ENCODE data around the gene SMAD2.
"Not testable (repeated sequence)": the region's sequence is repeated elsewhere in the genome, so short reads cannot be mapped to it uniquely, and the experiment has no call there.

SMAD2 gene

DNA sequence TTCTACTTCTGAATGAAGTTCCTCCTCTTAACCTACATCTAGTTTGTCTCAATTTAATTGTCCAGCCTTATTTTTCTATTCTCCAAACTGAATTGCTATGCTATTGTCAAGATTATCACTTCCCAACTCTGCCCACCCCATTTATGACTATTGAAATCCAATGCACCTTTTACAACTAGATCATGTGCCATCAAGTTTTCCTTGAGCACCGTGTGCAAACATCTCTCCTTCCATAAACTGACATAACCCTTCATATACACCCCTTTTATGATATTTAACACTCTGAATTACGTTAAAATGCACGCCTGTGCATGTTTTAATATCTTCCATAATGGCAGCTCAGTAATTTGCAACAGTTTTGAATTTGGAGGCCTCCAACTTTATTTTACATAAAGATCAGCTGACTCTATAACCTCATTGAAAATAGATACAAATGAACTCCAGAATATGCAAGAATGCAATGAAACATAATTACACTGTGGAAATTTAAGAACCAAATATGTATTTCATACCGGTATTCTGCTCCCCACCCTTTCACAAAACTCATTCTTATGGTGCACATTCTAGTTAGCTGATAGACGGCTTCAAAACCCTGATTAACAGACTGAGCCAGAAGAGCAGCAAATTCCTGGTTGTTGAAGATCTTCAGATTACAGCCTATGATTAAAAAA, 85.5 kb downstream of the SMAD2 start:
- no peak for DNase-seq (ENCODE audit: low read depth, low spot score)

GRCh38 chr18:47842836-47843235, 87.6 kb downstream of the SMAD2 start:
- DNase-seq (ENCODE audit: low read depth, low spot score): no peak

GRCh38 chr18:47838396-47838795, 92.1 kb downstream of the SMAD2 start:
- no peak for DNase-seq (ENCODE audit: low read depth, low spot score)

DNA sequence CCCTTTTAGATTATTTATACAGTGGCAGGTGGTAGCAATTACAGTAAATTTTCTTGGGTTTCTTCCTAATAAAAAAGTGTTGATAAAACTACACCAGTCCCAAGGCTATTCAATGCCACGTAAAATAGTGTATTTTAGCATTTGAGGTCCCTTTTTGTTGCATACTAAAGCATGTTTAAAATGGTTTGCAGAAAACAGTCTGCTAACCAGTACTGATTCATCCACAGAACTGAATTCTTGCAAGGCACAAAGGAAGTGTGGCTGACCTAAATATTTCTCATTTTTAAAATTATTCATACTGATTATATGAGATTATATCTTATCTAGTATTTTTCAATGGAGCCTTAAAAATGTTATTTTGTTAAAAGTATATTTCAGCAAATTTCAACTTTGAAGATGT, 98.1 kb downstream of the SMAD2 start:
- peak; percentile 14 for DNase-seq (ENCODE audit: low read depth, low spot score)

GRCh38 chr18:47831351-47831750, 99.1 kb downstream of the SMAD2 start:
- no peak for DNase-seq (ENCODE audit: low read depth, low spot score)

- no peak for DNase-seq (ENCODE audit: low read depth, low spot score)
Measured at GRCh38 chr18:47830772-47831171, 99.7 kb downstream of the SMAD2 start.

DNA sequence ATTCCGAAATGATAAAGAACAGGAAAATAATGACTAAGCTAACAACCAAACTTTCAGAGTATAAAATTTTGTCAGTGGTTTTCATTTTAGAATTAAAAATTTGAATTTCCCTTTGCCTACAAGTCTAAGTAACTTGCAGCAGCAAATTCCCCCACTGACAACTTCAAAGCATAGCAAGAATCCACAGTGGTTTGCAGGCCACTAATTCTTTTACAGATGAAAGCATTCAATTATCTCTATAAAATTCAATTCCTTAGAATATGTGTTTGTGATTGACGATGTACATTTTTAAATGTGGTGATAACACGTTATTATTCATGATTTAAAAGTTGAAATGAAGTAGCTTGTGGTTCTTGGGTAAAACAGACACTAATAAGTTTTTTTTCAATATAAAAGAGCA, 100.6 kb downstream of the SMAD2 start:
- peak; percentile 50 for DNase-seq (ENCODE audit: low read depth, low spot score)

DNA sequence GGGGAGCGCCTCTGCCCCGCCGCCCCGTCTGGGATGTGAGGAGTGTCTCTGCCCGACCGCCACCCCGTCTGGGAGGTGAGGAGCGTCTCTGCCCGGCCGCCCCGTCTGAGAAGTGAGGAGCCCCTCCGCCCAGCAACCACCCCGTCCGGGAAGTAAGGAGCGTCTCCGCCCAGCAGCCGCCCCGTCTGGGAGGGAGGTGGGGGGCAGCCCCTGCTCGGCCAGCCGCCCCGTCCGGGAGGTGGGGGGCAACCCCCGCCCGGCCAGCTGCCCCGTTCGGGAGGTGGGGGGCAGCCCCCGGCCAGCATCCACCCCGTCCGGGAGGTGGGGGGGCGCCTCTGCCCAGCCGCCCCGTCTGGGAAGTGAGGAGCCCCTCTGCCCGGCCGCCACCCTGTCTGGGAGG, 102.4 kb downstream of the SMAD2 start:
- not testable (repeated sequence) for DNase-seq (ENCODE audit: low read depth, low spot score)

- no peak for DNase-seq (ENCODE audit: low read depth, low spot score)
Measured at GRCh38 chr18:47826157-47827074, 104.0 kb downstream of the SMAD2 start.

GRCh38 chr18:47821314-47821713, 109.1 kb downstream of the SMAD2 start:
- no peak for DNase-seq (ENCODE audit: low read depth, low spot score)

DNA sequence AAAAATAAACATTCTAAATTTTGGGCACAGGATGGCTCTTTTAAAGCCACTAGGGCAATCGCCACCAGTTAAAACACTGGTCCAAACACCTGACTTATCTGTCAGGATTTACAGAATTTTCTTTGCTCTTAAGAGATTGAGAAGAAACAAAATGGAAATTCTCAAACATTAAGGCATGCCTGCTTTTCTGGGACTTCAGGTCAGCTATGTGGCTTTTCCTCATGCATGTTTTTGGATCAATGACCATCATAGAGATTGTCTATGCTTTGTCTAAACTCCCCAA, 112.7 kb downstream of the SMAD2 start:
- no peak for DNase-seq (ENCODE audit: low read depth, low spot score)

DNA sequence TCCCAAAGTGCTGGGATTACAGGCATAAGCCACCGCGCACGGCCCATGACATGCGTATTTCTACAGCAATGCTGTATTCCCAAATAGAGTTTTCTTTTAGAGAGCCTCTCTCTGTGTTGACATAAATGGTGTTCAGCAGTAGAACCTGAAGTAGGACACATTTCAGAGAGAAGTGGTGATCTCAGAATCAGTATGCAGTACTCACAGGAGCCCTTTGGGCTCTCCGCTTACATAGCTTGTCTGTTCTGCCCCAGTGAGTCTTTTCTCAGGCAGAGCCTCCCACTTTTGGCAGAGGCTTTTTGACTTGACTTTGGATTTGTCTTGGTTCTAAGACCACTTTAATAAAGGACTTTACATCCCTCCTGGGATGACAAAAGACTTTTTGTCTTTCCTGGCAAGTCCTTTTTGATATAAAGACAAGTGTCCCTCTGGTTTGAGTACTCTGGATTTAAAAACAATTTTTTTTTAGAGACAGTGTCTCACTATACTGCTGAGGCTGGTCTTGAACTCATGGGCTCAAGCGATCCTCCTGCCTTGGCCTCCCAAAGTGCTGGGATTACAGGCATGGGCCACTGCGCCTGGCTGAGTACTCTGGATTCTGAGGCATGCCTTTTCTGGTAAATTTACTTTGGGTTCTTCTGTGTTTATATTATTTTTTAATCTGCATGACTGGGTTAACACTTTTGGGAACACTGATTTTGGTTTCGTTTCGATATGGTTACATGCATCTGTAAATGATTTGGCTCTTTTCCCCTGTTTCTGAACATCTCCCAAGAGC, 113.3 kb downstream of the SMAD2 start:
- DNase-seq (ENCODE audit: low read depth, low spot score): peak; percentile 24

DNA sequence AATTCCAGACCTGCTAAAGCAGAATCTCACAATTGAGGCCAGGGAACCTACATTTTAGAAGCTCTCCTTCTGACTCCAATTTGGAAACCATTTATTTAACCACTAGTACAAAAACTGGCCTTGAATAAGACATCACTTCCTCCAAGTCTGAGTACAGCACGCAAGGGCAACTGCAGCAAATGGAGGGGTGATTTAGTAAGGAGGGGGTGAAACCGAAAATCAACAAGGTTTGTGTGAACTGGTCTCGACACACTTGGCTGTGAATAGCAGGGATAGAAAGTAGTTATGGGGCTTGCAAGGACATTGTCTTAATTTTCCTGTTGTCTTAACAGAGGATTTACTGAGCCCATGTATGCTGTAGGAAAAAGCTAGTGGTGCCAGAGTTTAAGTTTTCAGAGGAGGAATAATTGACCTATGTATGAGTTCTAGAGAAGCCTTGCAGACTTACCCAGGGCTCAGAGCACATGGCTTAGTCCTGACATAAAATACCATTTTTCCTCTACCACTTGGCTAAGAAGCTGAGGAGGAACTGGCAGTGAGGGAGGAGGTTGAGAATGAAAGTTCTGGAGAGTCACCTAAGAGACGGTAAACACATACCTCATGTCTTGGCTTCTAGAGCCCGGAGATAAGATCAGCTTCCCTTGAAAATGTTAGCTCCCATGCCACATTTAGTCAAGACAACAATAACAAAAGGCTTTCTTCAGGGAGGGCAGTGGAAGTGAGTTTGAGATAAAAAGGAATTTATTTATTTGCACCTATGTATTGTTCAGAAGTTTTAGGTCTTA, 114.8 kb downstream of the SMAD2 start:
- no peak for DNase-seq (ENCODE audit: low read depth, low spot score)

- DNase-seq (ENCODE audit: low read depth, low spot score): no peak
Measured at GRCh38 chr18:47809420-47809819, 121.0 kb downstream of the SMAD2 start.

GRCh38 chr18:47802802-47803201, 127.7 kb downstream of the SMAD2 start:
- DNase-seq (ENCODE audit: low read depth, low spot score): no peak

GRCh38 chr18:47801817-47802216, 128.6 kb downstream of the SMAD2 start:
- no peak for DNase-seq (ENCODE audit: low read depth, low spot score)

DNA sequence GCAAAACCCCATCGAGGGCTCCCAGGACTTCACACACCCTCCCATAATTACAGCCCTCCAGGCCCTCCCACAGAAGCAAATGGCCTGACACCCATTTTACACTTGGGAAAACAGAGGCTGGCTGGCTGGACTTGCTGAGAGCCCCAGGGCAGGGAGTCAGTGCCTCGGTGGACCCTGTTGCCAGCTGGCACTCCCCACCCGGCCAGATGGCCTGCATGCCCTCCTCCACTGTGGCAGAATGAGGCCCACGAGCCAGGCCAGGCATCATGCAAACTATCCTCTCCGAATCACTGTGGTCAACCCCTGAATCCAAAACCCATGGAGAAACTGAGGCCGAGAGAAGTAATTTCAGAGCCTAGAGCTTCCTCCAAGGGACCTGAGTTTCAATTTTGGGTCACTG, 129.7 kb downstream of the SMAD2 start:
- no peak for DNase-seq (ENCODE audit: low read depth, low spot score)

- DNase-seq (ENCODE audit: low read depth, low spot score): no peak
Measured at GRCh38 chr18:47800248-47800647, 130.2 kb downstream of the SMAD2 start.

DNA sequence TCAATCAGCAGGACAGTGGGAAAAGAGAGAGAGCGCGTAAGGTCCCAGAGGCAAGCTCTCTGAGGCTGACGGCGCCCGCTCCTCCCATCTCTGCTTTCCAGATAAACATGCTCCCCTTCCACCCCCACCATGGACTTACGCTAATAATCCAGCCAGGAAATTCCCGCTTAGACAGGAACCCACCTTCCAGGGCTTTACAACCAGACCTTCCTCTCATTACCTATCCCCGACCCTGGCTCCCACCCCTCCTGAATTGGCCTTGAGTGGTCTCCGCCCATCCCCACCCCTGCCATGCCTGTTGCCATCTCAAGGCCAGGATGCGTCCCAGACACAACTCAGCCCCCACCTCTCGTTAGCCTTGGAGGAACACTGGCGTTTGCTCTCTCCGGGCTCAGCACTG, 131.1 kb downstream of the SMAD2 start:
- no peak for DNase-seq (ENCODE audit: low read depth, low spot score)

DNA sequence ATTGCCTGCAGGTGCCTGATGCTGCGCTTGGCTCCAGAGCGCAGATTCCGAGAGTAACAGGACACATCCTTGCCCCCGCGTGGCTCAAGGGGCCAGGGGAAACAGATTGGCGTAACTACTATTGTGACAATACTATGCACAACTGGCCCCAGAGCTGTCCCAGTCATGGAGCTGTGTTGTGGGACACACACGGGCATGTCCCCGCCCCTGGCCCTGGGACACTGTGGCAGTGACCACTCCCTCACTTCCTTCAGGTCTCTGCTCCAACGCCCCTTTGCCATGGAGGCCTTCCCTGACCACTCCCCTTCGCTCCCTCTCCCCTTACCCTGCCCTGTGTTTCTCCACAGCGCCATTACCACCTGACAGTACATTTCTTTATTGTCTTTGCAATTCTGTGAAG, 132.1 kb downstream of the SMAD2 start:
- no peak for DNase-seq (ENCODE audit: low read depth, low spot score)

DNA sequence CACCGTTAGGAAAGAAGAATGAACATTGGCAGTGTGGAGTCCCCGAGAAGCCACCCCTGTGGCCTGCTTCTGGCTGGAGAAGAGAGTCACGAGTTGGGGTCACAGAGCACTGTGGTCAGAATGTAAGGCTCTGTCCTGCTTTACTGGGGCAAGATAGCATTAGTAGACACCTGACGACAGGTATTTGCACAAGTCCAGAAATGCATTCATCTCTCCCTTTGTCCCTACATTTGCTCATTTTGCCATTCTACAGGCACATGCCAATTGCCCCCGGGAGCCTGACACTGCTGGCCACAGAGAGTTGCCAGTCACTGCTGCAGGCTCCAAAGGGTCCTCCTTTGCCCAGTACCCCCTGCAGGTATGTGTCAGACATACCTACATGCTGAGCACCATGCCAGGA, 133.3 kb downstream of the SMAD2 start:
- DNase-seq (ENCODE audit: low read depth, low spot score): no peak

GRCh38 chr18:47795434-47795814, 135.0 kb downstream of the SMAD2 start:
- no peak for DNase-seq (ENCODE audit: low read depth, low spot score)

Measured in astrocyte of the hippocampus (primary cell).